Epithelial cell of esophagus (primary cell): ENCODE data around the gene MPDU1.

ENCODE experiments used
- DNase-seq: peaks from one replicate; pipeline ENCODE4 v3.0.0; 2010; ENCODE audit warnings: low read depth
- H3K4me3 ChIP-seq: 2 replicates; pipeline ENCODE4 v1.5.1; 2011; ENCODE audit warnings: mild to moderate bottlenecking, low read length, control low read depth
- TF ChIP-seq, protein P1 (sequence below): IDR thresholded peaks from 2 replicates; pipeline ENCODE4 v1.5.1; 2011; ENCODE audit warnings: low read depth, mild to moderate bottlenecking, low read length, control low read depth, inconsistent platforms; ENCODE audit not compliant: insufficient read depth; ENCODE audit errors: missing control alignments

MPDU1 gene

DNA sequence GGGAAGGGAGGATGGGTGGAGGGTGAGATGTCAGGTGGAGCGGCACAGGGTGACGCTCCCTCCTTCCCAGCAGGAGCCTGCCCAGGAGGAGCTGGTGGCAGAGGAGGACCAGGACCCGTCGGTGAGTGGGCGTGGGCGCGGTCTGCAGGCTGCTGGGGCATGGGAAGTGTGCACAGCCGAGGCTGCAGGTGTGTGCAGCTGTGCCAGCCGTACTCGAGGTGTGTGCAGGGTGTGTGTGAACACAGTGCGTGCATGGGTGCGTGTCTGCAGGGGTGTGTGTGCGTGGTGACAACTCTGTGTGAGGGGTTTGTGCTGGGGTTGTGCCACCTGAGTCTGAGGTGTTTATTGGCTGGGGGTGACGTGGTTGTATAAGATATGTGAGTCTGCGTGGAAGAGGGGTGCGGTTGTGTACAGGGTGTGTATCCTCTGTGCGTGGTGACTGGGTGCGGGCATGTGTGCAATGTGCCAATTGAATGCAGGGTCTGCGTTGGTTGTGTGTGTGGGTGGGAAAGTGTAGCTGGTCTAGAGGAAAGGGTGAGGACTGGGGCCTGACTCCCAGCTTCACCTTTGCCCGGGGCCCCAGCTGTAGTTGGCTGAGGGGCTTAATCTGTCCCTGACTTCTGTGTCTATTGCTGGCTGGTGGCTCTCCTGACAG lies 34.1 kb upstream of the MPDU1 start:
- TF ChIP-seq, protein P1, sequence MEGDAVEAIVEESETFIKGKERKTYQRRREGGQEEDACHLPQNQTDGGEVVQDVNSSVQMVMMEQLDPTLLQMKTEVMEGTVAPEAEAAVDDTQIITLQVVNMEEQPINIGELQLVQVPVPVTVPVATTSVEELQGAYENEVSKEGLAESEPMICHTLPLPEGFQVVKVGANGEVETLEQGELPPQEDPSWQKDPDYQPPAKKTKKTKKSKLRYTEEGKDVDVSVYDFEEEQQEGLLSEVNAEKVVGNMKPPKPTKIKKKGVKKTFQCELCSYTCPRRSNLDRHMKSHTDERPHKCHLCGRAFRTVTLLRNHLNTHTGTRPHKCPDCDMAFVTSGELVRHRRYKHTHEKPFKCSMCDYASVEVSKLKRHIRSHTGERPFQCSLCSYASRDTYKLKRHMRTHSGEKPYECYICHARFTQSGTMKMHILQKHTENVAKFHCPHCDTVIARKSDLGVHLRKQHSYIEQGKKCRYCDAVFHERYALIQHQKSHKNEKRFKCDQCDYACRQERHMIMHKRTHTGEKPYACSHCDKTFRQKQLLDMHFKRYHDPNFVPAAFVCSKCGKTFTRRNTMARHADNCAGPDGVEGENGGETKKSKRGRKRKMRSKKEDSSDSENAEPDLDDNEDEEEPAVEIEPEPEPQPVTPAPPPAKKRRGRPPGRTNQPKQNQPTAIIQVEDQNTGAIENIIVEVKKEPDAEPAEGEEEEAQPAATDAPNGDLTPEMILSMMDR, result no peak
- no peak overlapping the region for H3K4me3 ChIP-seq
- no peak for DNase-seq

DNA sequence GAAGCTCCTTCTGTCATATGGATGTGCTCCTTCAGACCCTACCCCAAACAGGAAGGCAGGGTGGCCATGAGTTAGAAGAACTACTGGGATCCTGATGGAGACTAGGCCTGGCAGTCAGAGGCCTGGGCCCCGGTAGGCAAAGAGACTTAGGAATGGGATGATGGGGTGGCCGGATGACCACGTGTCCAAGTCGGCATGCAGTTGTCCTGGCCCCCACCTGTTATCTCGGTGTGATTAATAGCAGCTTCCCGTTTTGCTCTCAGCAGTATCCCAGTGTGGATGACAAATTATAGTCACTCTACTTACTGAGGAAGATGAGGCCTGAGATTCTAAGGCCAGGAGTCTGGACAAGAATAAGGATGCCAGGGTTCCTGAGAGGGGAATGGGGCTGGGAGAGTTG lies 33.3 kb upstream of the MPDU1 start:
- no peak overlapping the region for H3K4me3 ChIP-seq
- DNase-seq, result no peak
- TF ChIP-seq, protein P1, result no peak

DNA sequence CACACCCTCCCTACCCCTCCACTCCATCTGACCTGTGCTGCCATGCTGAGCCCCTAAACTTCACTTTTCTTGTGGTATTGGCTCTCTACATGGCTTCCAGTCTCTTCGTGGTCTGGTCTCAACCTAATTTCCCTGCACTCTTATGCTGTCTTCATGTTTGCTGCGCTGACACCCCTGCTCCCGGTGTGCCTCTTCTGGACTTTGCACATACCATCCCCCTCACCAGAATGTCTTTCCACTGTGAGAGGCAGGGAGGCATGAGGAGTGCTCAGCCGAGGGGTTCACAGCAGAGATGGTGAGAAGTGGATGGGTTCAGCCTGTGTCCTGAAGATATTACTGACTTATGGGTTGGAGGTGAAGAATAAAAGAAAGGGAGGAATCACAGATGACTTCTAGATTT lies 32.3 kb upstream of the MPDU1 start:
- TF ChIP-seq, protein P1, result no peak
- no peak overlapping the region for H3K4me3 ChIP-seq
- DNase-seq, result no peak

GRCh38 chr17:7552621-7553051 lies 31.0 kb upstream of the MPDU1 start:
- H3K4me3 ChIP-seq, result no peak overlapping the region
- DNase-seq, result no peak
- TF ChIP-seq, protein P1, result no peak

GRCh38 chr17:7553356-7553755 lies 30.3 kb upstream of the MPDU1 start:
- no peak overlapping the region for H3K4me3 ChIP-seq
- DNase-seq, result no peak
- TF ChIP-seq, protein P1, result no peak

DNA sequence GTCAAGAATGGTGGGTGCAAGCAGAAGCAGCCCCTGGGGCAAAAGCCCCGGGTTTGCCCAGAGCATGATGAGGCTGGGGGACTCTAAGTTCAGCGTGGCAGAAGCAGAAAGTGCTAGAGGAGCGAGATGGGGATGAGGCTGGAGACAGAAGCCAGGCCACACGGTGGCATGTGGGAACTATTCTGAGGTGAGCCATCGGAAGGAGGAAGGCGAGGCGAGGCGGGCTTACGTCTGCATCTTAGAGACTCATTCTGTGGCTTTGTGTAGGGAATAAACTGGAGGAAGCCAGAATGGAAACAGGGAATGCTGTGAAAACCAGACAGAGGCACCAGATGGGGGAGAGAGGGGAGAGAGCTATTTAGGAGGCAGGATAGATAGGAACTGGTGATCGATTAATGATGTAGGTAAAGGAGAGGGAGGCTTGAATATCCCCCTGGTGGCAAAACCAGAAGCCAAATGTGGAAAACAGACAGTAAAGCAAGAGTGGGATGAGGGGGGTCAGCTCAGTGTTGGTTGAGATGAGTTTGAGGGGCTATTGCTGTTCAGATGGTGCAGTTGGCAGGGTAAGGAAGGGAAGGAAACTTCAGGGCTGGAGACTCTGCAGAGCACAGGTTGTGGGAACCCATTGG lies 28.2 kb upstream of the MPDU1 start:
- DNase-seq, result no peak
- TF ChIP-seq, protein P1, result peak; percentile 10
- H3K4me3 ChIP-seq, result no peak overlapping the region

DNA sequence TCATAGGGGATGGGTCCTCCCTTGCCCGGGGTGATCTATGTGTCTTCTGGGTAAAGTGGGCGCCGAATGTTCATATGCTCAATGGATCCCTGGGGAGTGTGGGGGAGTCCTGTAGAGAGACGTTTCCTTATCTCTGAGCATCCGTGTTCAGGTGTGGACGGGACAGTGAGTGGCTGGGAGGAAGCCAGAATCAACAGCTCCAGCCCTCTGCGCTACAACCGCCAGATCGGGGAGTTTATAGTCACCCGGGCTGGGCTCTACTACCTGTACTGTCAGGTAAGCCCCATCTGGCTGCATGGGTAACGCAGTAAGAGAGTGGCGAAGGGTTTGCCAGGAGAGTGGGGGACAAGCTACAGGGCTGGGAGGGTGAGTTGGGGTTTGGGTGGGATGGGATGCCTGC lies 27.0 kb upstream of the MPDU1 start:
- TF ChIP-seq, protein P1, result no peak
- no peak for DNase-seq
- H3K4me3 ChIP-seq, result no peak overlapping the region
